Neuronal stem cell (in vitro differentiated cells): Measurements from ENCODE around the gene LRMDA.

ENCODE experiments used
- DNase-seq: peaks from one replicate; pipeline ENCODE4 v3.0.0-alpha.2; 2013; ENCODE audit warnings: low spot score
- H2AFZ ChIP-seq: one replicate; pipeline ENCODE4 v1.6.1; 2013; ENCODE audit warnings: mild to moderate bottlenecking, low read length, inconsistent platforms
- H2AK5ac ChIP-seq: 2 replicates; pipeline ENCODE4 v1.6.1; 2013; ENCODE audit warnings: low read depth, mild to moderate bottlenecking, inconsistent platforms, low read length, moderate library complexity, mixed read lengths
- H2BK120ac ChIP-seq: 2 replicates; pipeline ENCODE4 v1.6.1; 2013; ENCODE audit warnings: low read depth, mild to moderate bottlenecking, inconsistent platforms, low read length, moderate library complexity, mixed read lengths
- H2BK12ac ChIP-seq: one replicate; pipeline ENCODE4 v1.6.1; 2013; ENCODE audit warnings: low read length, inconsistent platforms
- H2BK15ac ChIP-seq: 2 replicates; pipeline ENCODE4 v1.6.1; 2013; ENCODE audit warnings: mild to moderate bottlenecking, low read length, inconsistent platforms, mixed read lengths
- H2BK5ac ChIP-seq: one replicate; pipeline ENCODE4 v1.6.1; 2013; ENCODE audit warnings: inconsistent platforms, mild to moderate bottlenecking, low read length, moderate library complexity
- H3K14ac ChIP-seq: one replicate; pipeline ENCODE4 v1.6.1; 2013; ENCODE audit warnings: low read length, inconsistent platforms
- H3K18ac ChIP-seq: 2 replicates; pipeline ENCODE4 v1.6.1; 2013; ENCODE audit warnings: low read length, inconsistent platforms
- H3K23ac ChIP-seq: 2 replicates; pipeline ENCODE4 v1.6.1; 2013; ENCODE audit warnings: low read depth, mild to moderate bottlenecking, mixed read lengths, low read length, inconsistent platforms; ENCODE audit not compliant: poor library complexity
- H3K27ac ChIP-seq: replicated peaks from 3 replicates; pipeline ENCODE4 v1.5.1; 2013; ENCODE audit warnings: low read length, inconsistent platforms
- H3K27me3 ChIP-seq, 3 experiments: 2 replicates each; pipeline ENCODE4 v1.6.1; 2013; ENCODE audit warnings: low read length in 3 of 3, mild to moderate bottlenecking in 2 of 3, inconsistent platforms in 1 of 3, low read depth in 1 of 3, mixed read lengths in 1 of 3, moderate library complexity in 1 of 3; ENCODE audit not compliant: control insufficient read depth in 3 of 3, insufficient read depth in 3 of 3
- H3K36me3 ChIP-seq, 2 donors: replicated peaks in 1 of 2; 2 replicates each; pipeline ENCODE4 v1.6.1; 2013; ENCODE audit warnings: low read length in 2 of 2; ENCODE audit not compliant: control insufficient read depth in 2 of 2, insufficient read depth in 2 of 2
- H3K4ac ChIP-seq: 2 replicates; pipeline ENCODE4 v1.6.1; 2013; ENCODE audit warnings: inconsistent platforms, mild to moderate bottlenecking, low read length, moderate library complexity
- H3K4me1 ChIP-seq, 2 donors: 1 replicate in 1 of 2; 2 replicates in 1 of 2; pipeline ENCODE4 v1.6.1; 2013; ENCODE audit warnings: low read length in 2 of 2, low read depth in 1 of 2; ENCODE audit not compliant: control insufficient read depth in 2 of 2, insufficient read depth in 1 of 2
- H3K4me2 ChIP-seq: one replicate; pipeline ENCODE4 v1.6.1; 2013; ENCODE audit warnings: mild to moderate bottlenecking, low read length, inconsistent platforms; ENCODE audit not compliant: insufficient read depth, poor library complexity, severe bottlenecking
- H3K4me3 ChIP-seq, 2 donors: 2 replicates each; pipeline ENCODE4 v1.5.1; 2013; ENCODE audit warnings: low read length in 2 of 2, mild to moderate bottlenecking in 2 of 2, inconsistent platforms in 1 of 2, moderate library complexity in 1 of 2
- H3K79me1 ChIP-seq: one replicate; pipeline ENCODE4 v1.6.1; 2013; ENCODE audit warnings: low read depth, mild to moderate bottlenecking, inconsistent platforms, low read length, moderate library complexity
- H3K9ac ChIP-seq: one replicate; pipeline ENCODE4 v1.6.1; 2013; ENCODE audit warnings: mild to moderate bottlenecking, low read depth, low read length, inconsistent platforms; ENCODE audit not compliant: poor library complexity
- H3K9me3 ChIP-seq, 2 donors: replicated peaks in 1 of 2; 2 replicates each; pipeline versions ENCODE3 to v1.6.1; 2013; ENCODE audit warnings: low read length in 2 of 2, mild to moderate bottlenecking in 2 of 2, inconsistent platforms in 1 of 2, low read depth in 1 of 2, mixed read lengths in 1 of 2, moderate library complexity in 1 of 2; ENCODE audit not compliant: control insufficient read depth in 2 of 2, insufficient read depth in 1 of 2
- H4K8ac ChIP-seq: one replicate; pipeline ENCODE4 v1.6.1; 2013; ENCODE audit warnings: low read depth, mild to moderate bottlenecking, inconsistent platforms, low read length, moderate library complexity
- H4K91ac ChIP-seq: one replicate; pipeline ENCODE4 v1.6.1; 2013; ENCODE audit warnings: low read length, low read depth, mild to moderate bottlenecking, inconsistent platforms; ENCODE audit not compliant: poor library complexity
- WGBS, 2 donors: extraction: QIAGEN DNeasy Blood & Tissue Kit; methylation state at CpG; one replicate each; pipeline ENCODE4 v1.1.7; 2013; ENCODE audit warnings: missing lambda C conversion rate in 2 of 2, mixed read lengths in 1 of 2; ENCODE audit not compliant: insufficient read length in 2 of 2, insufficient replicate concordance in 1 of 2; ENCODE audit errors: extremely low coverage in 2 of 2; 5-methylcytosine and 5-hydroxymethylcytosine counted together

Gene LRMDA

GRCh38 chr10:75424571-75424970 is 6.9 kb upstream of the LRMDA start:
- Histone ChIP-seq H3K14ac (no peak overlapping the region), H3K4ac (no peak overlapping the region), H3K27ac (no peak overlapping the region), H3K79me1 (no peaks in the 10 kb centered on the region), H2BK5ac (no peak overlapping the region), H3K4me3 (no peak overlapping the region), H3K4me1 (peaks cover 7 to 22% of the 10 kb centered on the region in 2 donors), H4K8ac (no peak overlapping the region), H3K18ac (no peak overlapping the region), H3K36me3 (no peaks in the 10 kb centered on the region), H3K27me3 (peaks cover 0 to 4% (median 0%) of the 10 kb centered on the region in 3 experiments), H2BK120ac (no peak overlapping the region), H2BK12ac (no peak overlapping the region), H3K9me3 (no peaks in the 10 kb centered on the region), H3K23ac (no peak overlapping the region), H3K4me2 (no peak overlapping the region), H2AK5ac (no peak overlapping the region), H3K9ac (no peak overlapping the region), H4K91ac (no peak overlapping the region), H2BK15ac (no peak overlapping the region), H2AFZ (no peak overlapping the region)
- no CpG with 5 or more reads among the region's 2 CpGs for WGBS, 2 donors
- no peak for DNase-seq

GRCh38 chr10:75425291-75426079 is 5.9 kb upstream of the LRMDA start:
- Histone ChIP-seq H3K27me3 (peaks cover 0 to 4% (median 0%) of the 10 kb centered on the region in 3 experiments), H3K36me3 (no peaks in the 10 kb centered on the region), H2AFZ (no peak overlapping the region), H3K4me2 (no peak overlapping the region), H2AK5ac (no peak overlapping the region), H3K27ac (no peak overlapping the region), H3K4me3 (no peak overlapping the region), H3K23ac (no peak overlapping the region), H2BK120ac (no peak overlapping the region), H4K8ac (no peak overlapping the region), H3K79me1 (no peaks in the 10 kb centered on the region), H3K4me1 (peaks cover 13 to 27% of the 10 kb centered on the region in 2 donors), H3K9ac (no peak overlapping the region), H2BK12ac (no peak overlapping the region), H3K9me3 (no peaks in the 10 kb centered on the region), H4K91ac (no peak overlapping the region), H2BK15ac (no peak overlapping the region), H3K4ac (no peak overlapping the region), H2BK5ac (no peak overlapping the region), H3K18ac (no peak overlapping the region), H3K14ac (no peak overlapping the region)
- no CpG with 5 or more reads among the region's 6 CpGs for WGBS, 2 donors
- no peak for DNase-seq

- H3K9ac ChIP-seq, result no peak overlapping the region
- no peak overlapping the region for H2BK12ac ChIP-seq
- no peak overlapping the region for H3K4me3 ChIP-seq
- no peak overlapping the region for H3K4me2 ChIP-seq
- no peak for DNase-seq
- H2BK5ac ChIP-seq, result no peak overlapping the region
- H3K4ac ChIP-seq, result no peak overlapping the region
- H3K4me1 ChIP-seq, result peaks cover 17 to 34% of the 10 kb centered on the region in 2 donors
- no peaks in the 10 kb centered on the region for H3K36me3 ChIP-seq
- H3K23ac ChIP-seq, result no peak overlapping the region
- H4K8ac ChIP-seq, result no peak overlapping the region
- no peaks in the 10 kb centered on the region for H3K79me1 ChIP-seq
- H3K18ac ChIP-seq, result no peak overlapping the region
- no CpG with 5 or more reads among the region's 1 CpG for WGBS, 2 donors
- H2BK120ac ChIP-seq, result no peak overlapping the region
- H3K14ac ChIP-seq, result no peak overlapping the region
- H3K27ac ChIP-seq, result no peak overlapping the region
- no peak overlapping the region for H2BK15ac ChIP-seq
- H4K91ac ChIP-seq, result no peak overlapping the region
- H2AK5ac ChIP-seq, result no peak overlapping the region
- H3K27me3 ChIP-seq, result peaks cover 0 to 15% (median 4%) of the 10 kb centered on the region in 3 experiments
- H2AFZ ChIP-seq, result no peak overlapping the region
- H3K9me3 ChIP-seq, result no peaks in the 10 kb centered on the region
Observed at GRCh38 chr10:75426880-75427279, 4.5 kb upstream of the LRMDA start.

GRCh38 chr10:75427951-75428350 is 3.5 kb upstream of the LRMDA start:
- H2AFZ ChIP-seq, result peak overlapping the region; percentile 7
- DNase-seq, result no peak
- no peak overlapping the region for H4K8ac ChIP-seq
- H3K9ac ChIP-seq, result no peak overlapping the region
- H3K23ac ChIP-seq, result no peak overlapping the region
- peaks cover 17 to 37% of the 10 kb centered on the region in 2 donors for H3K4me1 ChIP-seq
- peaks cover 0 to 26% (median 4%) of the 10 kb centered on the region in 3 experiments for H3K27me3 ChIP-seq
- no peaks in the 10 kb centered on the region for H3K36me3 ChIP-seq
- H2BK15ac ChIP-seq, result no peak overlapping the region
- H4K91ac ChIP-seq, result no peak overlapping the region
- no peaks in the 10 kb centered on the region for H3K9me3 ChIP-seq
- no peak overlapping the region for H3K14ac ChIP-seq
- no peak overlapping the region for H2AK5ac ChIP-seq
- no peak overlapping the region for H2BK5ac ChIP-seq
- no peak overlapping the region for H3K27ac ChIP-seq
- no peak overlapping the region for H3K4ac ChIP-seq
- H3K18ac ChIP-seq, result no peak overlapping the region
- H3K4me3 ChIP-seq, result no peak overlapping the region
- no peak overlapping the region for H3K4me2 ChIP-seq
- H2BK12ac ChIP-seq, result no peak overlapping the region
- WGBS, 2 donors, result no CpG with 5 or more reads among the region's 3 CpGs
- no peak overlapping the region for H2BK120ac ChIP-seq
- no peaks in the 10 kb centered on the region for H3K79me1 ChIP-seq
